ENCODE measurements around the gene WBP2.

Gene WBP2

DNA sequence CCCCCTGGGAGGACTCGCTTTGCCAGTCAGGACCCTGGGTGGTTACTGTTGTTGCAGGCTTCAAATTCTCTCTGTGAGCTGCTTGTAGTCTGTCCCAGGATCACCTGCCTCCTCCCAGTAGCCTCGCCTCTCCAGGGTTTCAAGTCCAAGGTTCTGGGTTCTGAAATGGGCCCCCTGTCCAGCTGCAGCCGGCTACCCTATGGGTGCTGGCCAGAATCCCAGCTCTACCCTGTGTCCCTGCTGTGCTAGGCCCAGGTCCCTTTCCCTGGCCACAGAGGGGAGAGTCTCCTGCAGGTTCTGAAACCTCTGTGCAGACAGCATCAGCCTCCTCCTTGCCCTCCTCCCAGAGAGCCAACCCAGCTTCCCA is 32.4 kb downstream of the WBP2 start:
- no peaks in the 10 kb centered on the region for H3K27me3 ChIP-seq (ENCODE audit: insufficient read depth, low read length)
- H3K4me3 ChIP-seq (ENCODE audit: low read length), result no peak overlapping the region
- H3K36me3 ChIP-seq (ENCODE audit: insufficient read depth, low read length), result peaks cover 78% of the 10 kb centered on the region
- no peaks in the 10 kb centered on the region for H3K4me1 ChIP-seq (ENCODE audit: insufficient read depth, low read length)
- H2AFZ ChIP-seq (ENCODE audit: low read depth, low read length), result no peak overlapping the region
- H3K9me3 ChIP-seq (ENCODE audit: low read length), result no peaks in the 10 kb centered on the region

DNA sequence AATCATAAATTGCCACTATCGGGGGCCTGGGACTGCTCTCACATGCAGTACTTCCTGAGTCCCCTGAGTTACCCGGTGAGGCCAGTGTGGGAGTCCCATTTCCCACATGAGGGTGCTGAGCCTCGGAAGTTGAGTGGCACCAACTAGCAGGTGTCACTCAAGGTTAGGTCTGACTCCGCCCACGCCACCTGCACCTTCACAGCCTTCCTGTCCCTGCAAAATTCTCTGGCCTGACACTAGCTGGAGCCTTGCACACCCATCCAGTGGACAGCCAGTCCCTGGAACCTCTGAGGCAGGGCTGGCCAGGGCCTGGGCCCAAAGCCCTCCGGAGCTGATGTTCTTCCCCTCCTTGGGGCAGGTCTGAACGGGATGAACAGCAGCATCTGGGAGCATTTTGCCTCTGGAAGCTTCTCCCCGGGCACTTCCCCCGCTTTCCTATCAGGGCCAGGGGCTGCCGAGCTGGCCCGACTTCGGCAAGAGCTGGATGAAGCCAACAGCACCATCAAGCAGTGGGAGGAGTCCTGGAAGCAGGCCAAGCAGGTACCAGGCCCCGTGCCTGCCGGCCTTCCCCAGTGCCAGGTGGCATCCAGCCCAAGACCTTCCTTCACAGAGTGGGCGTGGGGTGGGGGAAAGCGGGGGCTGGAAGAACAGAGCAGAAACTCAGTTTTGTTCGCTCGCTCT is 32.9 kb downstream of the WBP2 start:
- H3K4me3 ChIP-seq (ENCODE audit: low read length), result no peak overlapping the region
- H3K27me3 ChIP-seq (ENCODE audit: insufficient read depth, low read length), result no peaks in the 10 kb centered on the region
- H3K9me3 ChIP-seq (ENCODE audit: low read length), result no peaks in the 10 kb centered on the region
- H2AFZ ChIP-seq (ENCODE audit: low read depth, low read length), result no peak overlapping the region
- H3K4me1 ChIP-seq (ENCODE audit: insufficient read depth, low read length), result no peaks in the 10 kb centered on the region
- peaks cover 83% of the 10 kb centered on the region for H3K36me3 ChIP-seq (ENCODE audit: insufficient read depth, low read length)

GRCh38 chr17:75821552-75821951 is 33.6 kb downstream of the WBP2 start:
- H3K9me3 ChIP-seq (ENCODE audit: low read length), result no peaks in the 10 kb centered on the region
- no peak overlapping the region for H3K4me3 ChIP-seq (ENCODE audit: low read length)
- H2AFZ ChIP-seq (ENCODE audit: low read depth, low read length), result no peak overlapping the region
- H3K36me3 ChIP-seq (ENCODE audit: insufficient read depth, low read length), result peaks cover 86% of the 10 kb centered on the region
- H3K4me1 ChIP-seq (ENCODE audit: insufficient read depth, low read length), result no peaks in the 10 kb centered on the region
- no peaks in the 10 kb centered on the region for H3K27me3 ChIP-seq (ENCODE audit: insufficient read depth, low read length)

GRCh38 chr17:75820094-75821080 is 34.7 kb downstream of the WBP2 start:
- H3K36me3 ChIP-seq (ENCODE audit: insufficient read depth, low read length), result peaks cover 89% of the 10 kb centered on the region

DNA sequence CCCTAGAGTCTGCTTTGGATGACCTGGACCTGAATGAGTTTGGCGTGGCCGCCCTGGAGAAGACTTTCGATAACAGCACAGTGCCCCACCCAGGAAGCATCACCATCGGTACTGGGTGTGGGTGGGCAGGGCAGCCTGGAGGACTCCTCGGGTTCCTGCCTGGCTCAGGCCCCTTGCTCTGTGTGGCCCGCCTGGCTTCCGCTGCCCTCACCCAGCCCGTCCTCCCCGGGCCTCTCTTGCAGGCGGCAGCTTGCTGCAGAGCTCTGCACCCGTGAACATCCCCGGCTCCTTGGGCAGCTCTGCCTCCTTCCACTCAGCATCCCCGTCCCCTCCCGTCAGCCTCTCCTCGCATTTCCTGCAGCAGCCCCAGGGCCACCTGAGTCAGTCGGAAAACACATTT is 35.5 kb downstream of the WBP2 start:
- Histone ChIP-seq H3K36me3 (ENCODE audit: insufficient read depth, low read length) (peaks cover 94% of the 10 kb centered on the region), H2AFZ (ENCODE audit: low read depth, low read length) (no peak overlapping the region), H3K9me3 (ENCODE audit: low read length) (no peaks in the 10 kb centered on the region), H3K27me3 (ENCODE audit: insufficient read depth, low read length) (no peaks in the 10 kb centered on the region), H3K4me1 (ENCODE audit: insufficient read depth, low read length) (no peaks in the 10 kb centered on the region), H3K4me3 (ENCODE audit: low read length) (no peak overlapping the region)

More at GRCh38 chr17:75820094-75821080, 34.7 kb downstream of the WBP2 start:
- H3K4me1 ChIP-seq (ENCODE audit: insufficient read depth, low read length), result no peaks in the 10 kb centered on the region
- H2AFZ ChIP-seq (ENCODE audit: low read depth, low read length), result no peak overlapping the region
- no peak overlapping the region for H3K4me3 ChIP-seq (ENCODE audit: low read length)
- H3K27me3 ChIP-seq (ENCODE audit: insufficient read depth, low read length), result no peaks in the 10 kb centered on the region
- no peaks in the 10 kb centered on the region for H3K9me3 ChIP-seq (ENCODE audit: low read length)

GRCh38 chr17:75819116-75819515 is 36.0 kb downstream of the WBP2 start:
- Histone ChIP-seq H3K4me3 (ENCODE audit: low read length) (no peak overlapping the region), H3K27me3 (ENCODE audit: insufficient read depth, low read length) (no peaks in the 10 kb centered on the region), H3K4me1 (ENCODE audit: insufficient read depth, low read length) (no peaks in the 10 kb centered on the region), H3K9me3 (ENCODE audit: low read length) (no peaks in the 10 kb centered on the region), H2AFZ (ENCODE audit: low read depth, low read length) (no peak overlapping the region), H3K36me3 (ENCODE audit: insufficient read depth, low read length) (peaks cover 93% of the 10 kb centered on the region)

DNA sequence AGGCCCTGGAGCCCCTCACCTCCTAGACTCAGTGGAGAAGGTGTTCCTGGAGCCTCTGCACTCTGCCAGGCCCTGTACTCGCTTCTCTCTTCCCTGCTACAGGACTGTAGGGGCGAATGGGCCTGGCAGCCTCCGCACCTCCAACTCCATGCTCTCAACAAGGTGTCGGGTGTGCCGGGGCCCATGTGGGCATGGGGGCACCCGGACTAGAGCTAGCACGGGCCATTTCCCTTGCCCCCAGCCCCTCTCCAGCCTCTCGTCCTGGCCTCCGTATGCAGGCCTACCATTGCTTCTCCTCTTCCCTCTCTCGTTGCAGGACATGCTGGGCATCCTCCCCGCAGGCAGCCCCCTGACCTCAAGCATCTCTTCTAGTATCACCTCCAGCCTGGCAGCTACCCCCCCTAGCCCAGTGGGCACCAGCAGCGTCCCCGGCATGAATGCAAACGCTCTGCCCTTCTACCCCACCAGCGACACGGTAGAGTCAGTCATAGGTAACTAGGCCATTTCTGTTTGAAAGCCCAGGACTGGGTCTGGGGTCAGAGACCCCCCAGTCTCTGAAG is 36.7 kb downstream of the WBP2 start:
- H3K27me3 ChIP-seq (ENCODE audit: insufficient read depth, low read length), result no peaks in the 10 kb centered on the region
- no peak overlapping the region for H3K4me3 ChIP-seq (ENCODE audit: low read length)
- no peaks in the 10 kb centered on the region for H3K9me3 ChIP-seq (ENCODE audit: low read length)
- H2AFZ ChIP-seq (ENCODE audit: low read depth, low read length), result no peak overlapping the region
- H3K4me1 ChIP-seq (ENCODE audit: insufficient read depth, low read length), result peaks cover 2% of the 10 kb centered on the region
- H3K36me3 ChIP-seq (ENCODE audit: insufficient read depth, low read length), result peaks cover 93% of the 10 kb centered on the region

GRCh38 chr17:75817571-75817970 is 37.6 kb downstream of the WBP2 start:
- Histone ChIP-seq H3K4me3 (ENCODE audit: low read length) (no peak overlapping the region), H3K4me1 (ENCODE audit: insufficient read depth, low read length) (peaks cover 6% of the 10 kb centered on the region), H3K9me3 (ENCODE audit: low read length) (no peaks in the 10 kb centered on the region), H2AFZ (ENCODE audit: low read depth, low read length) (no peak overlapping the region), H3K36me3 (ENCODE audit: insufficient read depth, low read length) (peaks cover 92% of the 10 kb centered on the region), H3K27me3 (ENCODE audit: insufficient read depth, low read length) (no peaks in the 10 kb centered on the region)

DNA sequence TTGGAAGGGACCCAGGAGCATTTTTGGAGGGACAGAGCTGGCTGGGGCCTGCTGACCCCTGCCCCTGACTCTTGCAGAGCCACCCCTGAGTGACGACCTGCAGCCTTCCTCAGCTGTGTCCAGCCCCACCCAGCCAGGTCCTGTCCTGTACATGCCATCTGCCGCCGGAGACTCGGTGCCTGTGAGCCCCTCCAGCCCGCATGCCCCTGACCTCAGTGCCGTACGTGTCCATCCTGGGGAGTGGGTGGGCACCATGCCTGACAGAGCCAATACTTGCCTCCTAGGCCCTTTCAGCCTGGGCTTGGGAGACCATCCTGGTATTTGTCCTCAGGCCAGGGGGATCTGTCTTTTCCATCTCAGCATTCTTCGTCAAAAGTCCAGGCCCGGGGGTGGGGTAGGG is 38.4 kb downstream of the WBP2 start:
- H3K9me3 ChIP-seq (ENCODE audit: low read length), result no peaks in the 10 kb centered on the region
- no peak overlapping the region for H2AFZ ChIP-seq (ENCODE audit: low read depth, low read length)
- peaks cover 6% of the 10 kb centered on the region for H3K4me1 ChIP-seq (ENCODE audit: insufficient read depth, low read length)
- no peaks in the 10 kb centered on the region for H3K27me3 ChIP-seq (ENCODE audit: insufficient read depth, low read length)
- H3K36me3 ChIP-seq (ENCODE audit: insufficient read depth, low read length), result peaks cover 92% of the 10 kb centered on the region
- no peak overlapping the region for H3K4me3 ChIP-seq (ENCODE audit: low read length)

DNA sequence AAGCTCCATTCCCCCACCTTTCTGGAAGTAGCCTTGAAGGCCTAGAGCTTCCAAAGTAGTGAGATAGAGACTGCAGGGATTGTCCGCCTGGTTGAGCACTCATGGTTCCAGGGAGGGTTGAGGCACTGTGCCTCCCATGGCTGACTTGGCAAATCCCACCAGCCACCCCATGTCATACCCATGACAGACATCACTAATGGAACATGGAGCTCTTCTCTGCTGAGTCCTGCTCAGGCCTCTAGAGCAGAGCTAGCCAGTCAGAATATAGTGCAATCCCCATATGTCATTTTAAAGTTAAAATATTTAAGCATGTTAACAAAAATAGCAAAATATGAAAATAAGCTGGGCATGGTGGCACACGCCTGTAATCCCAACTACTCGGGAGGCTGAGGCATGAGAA is 39.7 kb downstream of the WBP2 start:
- H3K4me1 ChIP-seq (ENCODE audit: insufficient read depth, low read length), result peaks cover 6% of the 10 kb centered on the region
- H3K4me3 ChIP-seq (ENCODE audit: low read length), result no peak overlapping the region
- H3K36me3 ChIP-seq (ENCODE audit: insufficient read depth, low read length), result peaks cover 85% of the 10 kb centered on the region
- no peaks in the 10 kb centered on the region for H3K27me3 ChIP-seq (ENCODE audit: insufficient read depth, low read length)
- H2AFZ ChIP-seq (ENCODE audit: low read depth, low read length), result no peak overlapping the region
- no peaks in the 10 kb centered on the region for H3K9me3 ChIP-seq (ENCODE audit: low read length)

DNA sequence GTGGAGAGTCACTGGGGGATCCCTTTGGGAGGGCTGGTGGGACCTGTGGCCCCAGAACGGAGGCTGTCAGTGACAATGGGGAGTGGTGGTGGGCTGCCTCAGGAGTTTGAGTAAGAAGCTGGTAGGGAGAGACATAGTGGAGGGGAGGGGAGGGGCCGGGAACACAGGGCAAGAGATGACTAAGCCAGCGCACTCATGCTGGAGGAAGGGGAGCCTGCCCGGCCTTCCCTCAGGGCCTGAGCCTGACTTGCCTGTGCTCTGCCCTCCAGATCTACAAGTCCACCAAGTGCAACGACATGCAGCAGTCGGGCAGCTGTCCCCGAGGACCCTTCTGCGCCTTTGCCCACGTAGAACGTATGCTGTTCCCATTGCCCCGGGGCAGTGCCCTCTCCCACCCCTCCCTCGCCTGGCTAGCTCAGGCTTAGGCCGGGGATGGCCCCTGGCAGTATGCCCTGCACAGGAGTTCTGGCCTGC is 40.2 kb downstream of the WBP2 start:
- Histone ChIP-seq H3K4me1 (ENCODE audit: insufficient read depth, low read length) (peaks cover 6% of the 10 kb centered on the region), H3K9me3 (ENCODE audit: low read length) (no peaks in the 10 kb centered on the region), H3K36me3 (ENCODE audit: insufficient read depth, low read length) (peaks cover 84% of the 10 kb centered on the region), H3K4me3 (ENCODE audit: low read length) (no peak overlapping the region), H3K27me3 (ENCODE audit: insufficient read depth, low read length) (no peaks in the 10 kb centered on the region), H2AFZ (ENCODE audit: low read depth, low read length) (no peak overlapping the region)

GRCh38 chr17:75814021-75814395 is 41.1 kb downstream of the WBP2 start:
- Histone ChIP-seq H3K27me3 (ENCODE audit: insufficient read depth, low read length) (no peaks in the 10 kb centered on the region), H3K36me3 (ENCODE audit: insufficient read depth, low read length) (peaks cover 85% of the 10 kb centered on the region), H3K4me1 (ENCODE audit: insufficient read depth, low read length) (peaks cover 6% of the 10 kb centered on the region), H2AFZ (ENCODE audit: low read depth, low read length) (no peak overlapping the region), H3K9me3 (ENCODE audit: low read length) (no peaks in the 10 kb centered on the region), H3K4me3 (ENCODE audit: low read length) (no peak overlapping the region)
